Activated B cell treated with CpG ODN at 0.5 μM for 24 hours (primary cell): Measurements from ENCODE around the gene CRACDL. TPM values are rescaled to one million over a fixed set of nuclear protein-coding genes. Genes with fewer than 3 reads are reported as not detected.
A peak's percentile ranks its signal among the peaks of the same experiment; 100 is the strongest.

Source experiments
- ATAC-seq: fragments of 200-7000 bp; cut with Tn5 transposase; one replicate; pipeline ENCODE4 v1.10.0; 2021; ENCODE audit warnings: low read depth, mild to moderate bottlenecking, moderate library complexity
- CTCF ChIA-PET: fragments of 350-600 bp; sonication (Branson Sonifier 250); formaldehyde crosslinking; loops from one replicate; lab custom pipeline; 2021; ENCODE audit warnings: antibody characterized with exemption; lab: Charles Lee
- POLR2A ChIA-PET: fragments of 350-600 bp; sonication (Branson Sonifier 250); formaldehyde crosslinking; loops from one replicate; lab custom pipeline; 2021; ENCODE audit warnings: antibody characterized with exemption; lab: Charles Lee
- DNase-seq: peaks from one replicate; pipeline ENCODE4 v3.0.0; 2022
- H3K27ac Mint-ChIP-seq: one replicate; pipeline ENCODE4 v1.8.0; 2020; ENCODE audit warnings: mixed read lengths
- H3K27me3 Mint-ChIP-seq: one replicate; pipeline ENCODE4 v1.8.0; 2021; ENCODE audit warnings: mixed read lengths
- H3K36me3 Mint-ChIP-seq: one replicate; pipeline ENCODE4 v1.8.0; 2021; ENCODE audit warnings: low read depth, mixed read lengths
- H3K4me1 Mint-ChIP-seq: one replicate; pipeline ENCODE4 v1.8.0; 2021; ENCODE audit warnings: mixed read lengths
- H3K4me3 Mint-ChIP-seq: one replicate; pipeline ENCODE4 v1.8.0; 2020; ENCODE audit warnings: mild to moderate bottlenecking, mixed read lengths
- H3K9me3 Mint-ChIP-seq: one replicate; pipeline ENCODE4 v1.8.0; 2020; ENCODE audit warnings: mixed read lengths
- CTCF ChIP-seq: fragments of 200-600 bp; IDR thresholded peaks from one replicate; pipeline ENCODE4 v1.8.0; 2022; ENCODE audit warnings: antibody characterized with exemption, mild to moderate bottlenecking
- intact Hi-C: fragments of 100-400 bp; cut with micrococcal nuclease; formaldehyde crosslinking; loops from one replicate; pipeline ENCODE4 v1.15.1; 2024
- total RNA-seq: library from RNA; stranded (reverse); gene quantifications from 2 replicates; pipeline ENCODE4 v1.2.3, GENCODE V29; 2022

CRACDL gene
- total RNA-seq, 1 donor from 2014 or later: not detected

- ChIA-PET POLR2A (interaction anchor here (1.5 kb wide), 1 partner anchor 10 kb away, joined by 4 read pairs; no protein-coding TSS in a partner anchor), CTCF (no interaction called here)
- no peak overlapping the region for H3K4me3 Mint-ChIP-seq
- intact Hi-C loops: no loop called here
- H3K27ac Mint-ChIP-seq: no peak overlapping the region
- H3K27me3 Mint-ChIP-seq: peaks cover 2% of the 10 kb centered on the region
- no peaks in the 10 kb centered on the region for H3K36me3 Mint-ChIP-seq
- no peak for TF ChIP-seq CTCF
- no peak for DNase-seq
- peaks cover 88% of the 10 kb centered on the region for H3K4me1 Mint-ChIP-seq
- no peaks in the 10 kb centered on the region for H3K9me3 Mint-ChIP-seq
- ATAC-seq: no peak
These were observed 174.7 kb downstream of the CRACDL start for GRCh38 chr2:98761267-98761781.

GRCh38 chr2:98759827-98760625, 176.0 kb downstream of the CRACDL start:
- CTCF ChIA-PET: interaction anchor here (0.7 kb wide), 1 partner anchor 30 kb away, joined by 3 read pairs; no protein-coding TSS in a partner anchor
- ATAC-seq (peak; percentile 9), DNase-seq (no peak)
- POLR2A ChIA-PET: interaction anchor here (1.5 kb wide), 1 partner anchor 12 kb away, joined by 4 read pairs; no protein-coding TSS in a partner anchor
- H3K4me3 Mint-ChIP-seq: no peak overlapping the region
- peak overlapping the region; percentile 66 for H3K27ac Mint-ChIP-seq
- H3K9me3 Mint-ChIP-seq: no peaks in the 10 kb centered on the region
- intact Hi-C loops: loop anchor here (2.0 to 10.0 kb wide), 2 partner anchors 29 to 305 kb away; partner anchors contain the start of gene MGAT4A
- H3K27me3 Mint-ChIP-seq: no peaks in the 10 kb centered on the region
- no peak for TF ChIP-seq CTCF
- no peaks in the 10 kb centered on the region for H3K36me3 Mint-ChIP-seq
- peaks cover 82% of the 10 kb centered on the region for H3K4me1 Mint-ChIP-seq

DNA sequence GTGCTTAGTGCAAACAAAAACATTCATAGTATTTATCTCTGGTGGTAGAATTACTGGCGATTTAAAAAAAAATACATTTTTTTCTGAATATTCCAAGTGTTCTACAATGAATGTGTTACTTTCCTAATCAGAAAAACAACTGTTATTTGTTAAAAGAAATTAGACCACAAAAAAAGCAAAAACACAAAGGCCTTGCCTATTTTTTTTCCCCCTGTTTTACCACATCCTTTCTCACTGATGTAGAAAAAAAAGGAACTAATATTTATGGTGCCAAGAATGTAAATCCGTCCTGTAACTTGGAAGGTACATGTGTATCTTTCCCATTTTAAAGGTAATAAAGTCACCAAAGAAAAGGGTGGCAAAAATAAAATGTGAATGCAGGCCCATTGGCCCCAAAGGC, 176.7 kb downstream of the CRACDL start:
- CTCF ChIA-PET: interaction anchor here (0.7 kb wide), 1 partner anchor 29 kb away, joined by 3 read pairs; no protein-coding TSS in a partner anchor
- ATAC-seq: no peak

GRCh38 chr2:98757904-98758421, 178.1 kb downstream of the CRACDL start:
- peak overlapping the region; percentile 64 for H3K4me3 Mint-ChIP-seq
- TF ChIP-seq CTCF: no peak
- intact Hi-C loops: loop anchor here (2.0 to 10.0 kb wide), 2 partner anchors 27 to 303 kb away; partner anchors contain the start of gene MGAT4A
- H3K36me3 Mint-ChIP-seq: no peaks in the 10 kb centered on the region
- H3K27me3 Mint-ChIP-seq: no peaks in the 10 kb centered on the region
- H3K9me3 Mint-ChIP-seq: no peaks in the 10 kb centered on the region
- H3K4me1 Mint-ChIP-seq: peaks cover 62% of the 10 kb centered on the region
- ChIA-PET CTCF (interaction anchor here (0.9 to 1.1 kb wide), 2 partner anchors 28 to 109 kb away, joined by 4 read pairs; no protein-coding TSS in a partner anchor), POLR2A (interaction anchor here (1.4 kb wide), 1 partner anchor 27 kb away, joined by 15 read pairs; the partner anchor contains the start of gene MGAT4A)
- DNase-seq (no peak), ATAC-seq (peak; percentile 93)
- H3K27ac Mint-ChIP-seq: peak overlapping the region; percentile 67

More for the DNA sequence above, 176.7 kb downstream of the CRACDL start:
- POLR2A ChIA-PET: no interaction called here
- no peak for TF ChIP-seq CTCF
- Mint-ChIP-seq H3K9me3 (no peaks in the 10 kb centered on the region), H3K4me1 (peaks cover 75% of the 10 kb centered on the region), H3K27me3 (no peaks in the 10 kb centered on the region), H3K27ac (peak overlapping the region; percentile 66), H3K4me3 (peak overlapping the region; percentile 16), H3K36me3 (no peaks in the 10 kb centered on the region)
- no peak for DNase-seq
- intact Hi-C loops: loop anchor here (2.0 to 10.0 kb wide), 2 partner anchors 29 to 305 kb away; partner anchors contain the start of gene MGAT4A
